Fibroblast of skin of left quadriceps (primary cell): Measurements from ENCODE around the gene SH3BP4.

Source experiments
- DNase-seq, 2 experiments: peaks; one replicate each; pipeline ENCODE4 v3.0.0-alpha.2; 2013; ENCODE audit warnings: low read depth in 2 of 2

The SH3BP4 gene

GRCh38 chr2:234998404-234999211, 46.8 kb downstream of the SH3BP4 start:
- DNase-seq, result no peak

- no peak for DNase-seq
These were observed 48.1 kb downstream of the SH3BP4 start for GRCh38 chr2:234999740-235000425.

DNA sequence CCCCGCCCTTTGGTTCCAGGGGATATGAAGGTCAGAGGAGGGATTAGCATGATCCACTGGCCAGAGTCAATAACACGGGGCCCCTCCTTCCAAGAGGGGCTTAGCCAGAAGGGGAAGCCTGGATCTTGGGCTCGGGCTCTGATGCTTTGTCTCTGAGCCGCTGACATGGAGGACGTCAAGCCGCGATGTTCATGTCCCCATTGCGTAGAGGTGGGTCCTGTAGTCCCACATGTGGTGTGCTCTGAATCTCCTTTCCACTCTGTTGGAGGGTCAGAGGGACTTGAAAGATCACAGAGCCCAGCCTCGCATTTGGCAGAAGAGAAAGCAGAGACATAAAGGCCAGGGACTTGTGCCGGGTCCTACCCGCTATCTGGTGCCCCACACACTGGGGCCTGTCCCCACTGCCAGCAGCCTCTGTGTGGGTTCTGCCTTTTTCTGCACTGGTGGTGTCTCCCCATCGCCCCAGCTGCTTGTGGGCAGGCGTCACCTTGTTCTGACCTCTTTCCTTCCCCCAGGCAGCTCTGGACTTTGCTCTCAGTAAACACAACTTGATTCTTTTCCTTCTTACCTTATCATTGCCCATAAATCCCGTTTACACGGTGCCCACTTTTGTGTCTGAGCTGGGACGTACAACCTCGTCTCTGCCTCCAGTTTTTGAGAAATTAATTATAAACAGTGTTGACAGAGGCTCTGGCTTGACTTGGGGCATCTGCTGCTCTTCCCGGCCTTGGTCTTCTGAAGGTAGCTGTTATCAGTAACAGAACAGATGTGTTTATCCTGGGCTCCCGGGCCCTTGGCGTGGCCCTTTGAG, 48.8 kb downstream of the SH3BP4 start:
- DNase-seq, result no peak

DNA sequence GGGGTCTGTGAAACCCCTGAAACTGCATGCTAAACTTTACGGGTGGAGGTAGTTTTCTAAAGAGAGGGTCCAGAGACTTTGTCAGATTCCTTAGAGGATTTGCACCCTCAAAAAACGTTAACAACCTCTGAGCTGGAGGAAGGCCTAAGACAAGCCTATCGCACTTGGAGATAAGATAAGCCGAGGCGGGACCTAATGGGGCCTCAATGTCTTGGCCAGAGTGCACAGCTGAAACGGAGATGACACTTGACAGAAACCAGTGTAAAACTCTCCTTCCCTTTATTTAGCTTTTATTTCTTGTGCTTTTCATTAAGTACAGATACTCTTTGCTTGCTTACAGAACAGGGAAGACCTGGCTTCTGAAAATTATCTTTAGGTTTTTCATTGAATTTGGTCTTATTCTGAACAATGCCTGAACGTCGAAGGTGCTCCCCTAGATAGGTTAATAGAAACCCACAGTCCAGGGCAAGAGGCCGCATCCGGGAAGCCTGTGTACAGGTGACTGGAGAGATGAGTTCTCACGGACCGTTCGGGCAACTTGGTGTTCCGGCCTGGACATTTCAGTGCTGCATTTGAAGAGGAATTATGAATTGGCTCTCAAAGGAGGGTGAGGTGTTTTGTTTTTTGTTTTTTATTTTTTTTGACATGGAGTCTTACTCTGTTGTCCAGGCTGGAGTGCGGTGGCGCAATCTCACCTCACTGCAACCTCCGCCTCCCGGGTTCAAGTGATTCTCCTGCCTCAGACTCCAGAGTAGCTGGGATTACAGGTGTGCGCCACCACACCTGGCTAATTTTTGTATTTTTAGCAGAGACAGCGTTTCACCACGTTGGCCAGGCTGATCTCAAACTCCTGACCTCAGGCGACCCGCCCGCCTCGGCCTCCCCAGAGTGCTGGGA, 49.7 kb downstream of the SH3BP4 start:
- DNase-seq, result no peak

DNA sequence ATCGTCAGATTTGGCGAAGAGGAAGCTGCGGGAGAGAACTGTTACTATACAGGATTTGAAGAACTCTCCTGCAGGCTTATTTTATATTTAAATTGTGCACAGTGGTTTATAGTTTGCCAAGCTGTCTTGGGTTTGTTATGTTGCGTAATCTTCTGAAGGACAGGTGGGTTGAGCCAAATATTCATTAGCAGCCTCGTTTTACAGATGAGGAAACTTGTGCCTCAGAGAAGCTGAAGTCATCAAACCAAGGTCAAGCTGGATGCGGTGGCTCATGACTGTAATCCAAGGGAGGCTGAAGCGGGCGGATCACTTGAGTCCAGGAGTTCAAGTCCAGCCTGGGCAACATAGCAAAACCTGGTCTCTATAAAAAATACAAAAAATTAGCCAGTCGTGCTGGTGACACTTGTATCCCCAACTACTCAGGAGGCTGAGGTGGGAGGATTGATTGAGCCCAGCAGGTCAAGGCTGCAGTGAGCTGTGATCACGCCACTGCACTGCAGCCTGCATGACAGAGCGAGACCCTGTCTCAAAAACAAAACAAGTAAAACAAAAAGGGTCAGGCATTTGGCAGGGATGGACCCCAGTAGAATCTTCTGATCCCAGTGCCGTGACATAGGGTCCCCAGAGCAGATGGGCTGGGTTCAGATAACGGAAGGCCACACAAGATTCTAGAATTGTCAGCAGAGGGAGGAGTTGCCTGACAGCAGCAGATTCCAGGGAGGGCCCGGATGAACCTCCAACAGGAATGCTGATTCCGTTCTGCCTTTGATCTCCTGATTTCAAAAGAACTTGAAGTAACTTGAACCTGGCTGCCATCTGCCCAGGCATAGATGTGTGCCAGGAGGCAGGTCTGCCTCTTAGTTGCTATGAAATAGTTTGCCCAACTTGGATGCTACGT, 50.6 kb downstream of the SH3BP4 start:
- no peak for DNase-seq

- DNase-seq, result no peak
These were observed 51.4 kb downstream of the SH3BP4 start for GRCh38 chr2:235003096-235003775.

GRCh38 chr2:235004329-235004903, 52.6 kb downstream of the SH3BP4 start:
- no peak for DNase-seq

DNA sequence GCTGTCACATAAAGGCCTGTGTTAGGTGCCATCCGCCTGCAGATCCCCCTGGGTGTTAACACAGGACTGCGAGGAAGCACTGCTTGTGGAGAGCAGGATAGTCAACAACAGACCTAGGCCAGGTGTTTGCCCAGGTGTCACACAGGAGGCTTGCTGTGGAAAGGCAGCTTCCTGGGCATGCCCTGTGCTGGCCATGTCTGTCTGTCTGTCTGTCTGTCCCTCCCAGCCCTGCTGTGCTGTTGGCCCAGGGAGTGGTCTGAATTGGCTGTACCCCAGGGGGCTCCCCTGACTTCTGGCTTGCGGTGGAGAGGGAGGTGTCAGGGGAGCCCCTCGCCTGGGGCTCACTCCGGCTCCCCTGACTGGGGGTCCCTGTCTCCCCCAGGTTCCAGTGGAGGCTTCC, 53.2 kb downstream of the SH3BP4 start:
- no peak for DNase-seq

DNA sequence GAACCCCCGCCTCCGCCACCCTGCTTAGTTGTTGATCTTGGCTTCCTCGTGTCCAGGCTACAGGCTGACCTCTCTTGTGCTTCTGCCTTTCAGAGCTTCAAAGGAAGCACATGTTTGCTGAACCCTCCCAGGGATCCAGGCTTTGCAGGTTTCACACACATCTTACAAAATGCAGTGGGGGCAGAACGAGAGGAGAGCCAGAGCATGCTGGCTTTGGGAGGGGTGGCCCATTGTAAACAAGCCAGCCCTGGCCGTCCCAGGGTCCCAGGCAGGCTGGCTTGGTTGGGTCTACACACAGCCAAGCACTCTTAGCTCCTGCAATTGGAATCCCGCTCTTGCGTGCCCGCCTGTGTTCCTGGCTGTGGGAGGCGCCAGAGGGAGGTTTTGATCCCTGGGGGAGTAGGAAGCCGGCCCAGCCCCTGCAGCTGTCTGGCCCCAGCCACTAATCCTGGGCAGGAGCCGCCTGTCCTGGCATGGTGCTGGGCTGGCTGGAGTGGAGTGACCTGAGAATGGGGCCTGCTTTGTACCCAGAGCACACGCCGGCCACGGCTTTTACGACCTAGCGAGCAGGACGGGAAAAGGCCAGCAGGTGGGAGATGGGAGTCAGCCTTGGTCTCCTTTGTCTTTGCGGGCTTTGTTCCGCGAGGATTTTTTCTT, 53.9 kb downstream of the SH3BP4 start:
- DNase-seq, result no peak

- no peak for DNase-seq
These were observed 54.6 kb downstream of the SH3BP4 start for GRCh38 chr2:235006461-235006860.

DNA sequence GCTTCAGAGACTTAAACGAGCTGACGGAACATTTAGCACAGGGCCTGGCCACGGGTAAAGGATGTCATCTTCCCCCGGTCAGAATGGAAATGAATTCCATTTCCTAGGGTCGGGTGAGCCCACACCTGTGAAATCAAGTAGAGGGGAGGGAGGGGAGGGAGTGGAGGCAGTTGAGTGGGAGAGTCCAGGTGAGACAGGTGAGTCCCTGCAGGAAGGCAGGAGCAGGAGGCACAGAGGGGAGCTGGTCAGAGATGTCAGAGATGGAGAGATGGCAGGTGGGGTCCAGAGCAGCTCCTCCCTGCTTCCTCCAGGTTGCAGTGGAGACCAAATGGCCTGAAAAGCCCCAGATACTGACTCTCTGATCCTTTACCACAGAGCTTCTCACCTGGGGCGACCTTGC, 55.2 kb downstream of the SH3BP4 start:
- no peak for DNase-seq

- no peak for DNase-seq
These were observed 56.0 kb downstream of the SH3BP4 start for GRCh38 chr2:235007664-235008457.

- no peak for DNase-seq
These were observed 56.8 kb downstream of the SH3BP4 start for GRCh38 chr2:235008584-235009044.

GRCh38 chr2:235009081-235009480, 57.3 kb downstream of the SH3BP4 start:
- no peak for DNase-seq

DNA sequence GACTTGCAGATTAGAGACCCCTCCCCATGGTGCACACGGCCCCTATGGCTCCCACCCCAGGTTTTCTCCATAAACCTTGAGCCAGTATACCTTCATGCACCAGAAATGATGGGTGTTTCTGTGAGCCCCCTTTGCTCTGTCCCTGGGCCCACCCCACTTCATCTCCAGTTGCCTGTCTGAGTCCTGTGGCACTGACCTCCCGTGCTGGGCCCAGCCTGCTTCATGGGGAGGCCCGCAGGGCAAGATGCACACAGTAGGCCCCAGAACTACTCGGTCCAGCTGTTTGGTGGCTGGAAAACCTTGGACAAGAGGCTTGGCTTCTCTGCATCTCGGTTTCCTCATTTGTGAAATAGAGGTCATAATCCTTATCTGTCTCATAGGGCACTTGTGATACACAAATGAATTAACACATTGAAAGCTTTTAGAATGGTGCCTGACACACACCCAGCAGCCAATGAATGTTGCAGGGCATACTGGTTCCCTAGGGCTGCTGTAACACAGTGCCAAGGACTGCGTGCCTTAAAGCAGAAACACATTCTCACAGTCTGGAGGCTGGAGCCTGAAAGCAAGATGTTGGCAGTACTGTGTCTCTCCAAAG, 58.4 kb downstream of the SH3BP4 start:
- DNase-seq, result no peak

DNA sequence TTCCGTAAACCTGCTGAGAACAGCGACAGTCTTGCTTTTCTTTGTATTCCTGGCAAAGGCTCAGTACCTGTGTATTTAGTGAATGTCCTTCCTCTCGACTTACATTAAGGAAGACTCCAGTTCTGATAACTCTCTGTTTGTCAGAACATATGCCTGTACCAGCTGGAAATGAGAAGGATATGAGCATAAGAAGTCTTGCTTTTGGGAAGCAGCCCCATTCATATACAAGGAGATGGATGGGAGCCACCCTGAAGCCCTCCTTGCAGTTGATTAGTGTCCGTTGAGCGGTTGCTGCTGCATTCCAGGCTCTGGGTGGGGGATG, 59.8 kb downstream of the SH3BP4 start:
- DNase-seq, result no peak

DNA sequence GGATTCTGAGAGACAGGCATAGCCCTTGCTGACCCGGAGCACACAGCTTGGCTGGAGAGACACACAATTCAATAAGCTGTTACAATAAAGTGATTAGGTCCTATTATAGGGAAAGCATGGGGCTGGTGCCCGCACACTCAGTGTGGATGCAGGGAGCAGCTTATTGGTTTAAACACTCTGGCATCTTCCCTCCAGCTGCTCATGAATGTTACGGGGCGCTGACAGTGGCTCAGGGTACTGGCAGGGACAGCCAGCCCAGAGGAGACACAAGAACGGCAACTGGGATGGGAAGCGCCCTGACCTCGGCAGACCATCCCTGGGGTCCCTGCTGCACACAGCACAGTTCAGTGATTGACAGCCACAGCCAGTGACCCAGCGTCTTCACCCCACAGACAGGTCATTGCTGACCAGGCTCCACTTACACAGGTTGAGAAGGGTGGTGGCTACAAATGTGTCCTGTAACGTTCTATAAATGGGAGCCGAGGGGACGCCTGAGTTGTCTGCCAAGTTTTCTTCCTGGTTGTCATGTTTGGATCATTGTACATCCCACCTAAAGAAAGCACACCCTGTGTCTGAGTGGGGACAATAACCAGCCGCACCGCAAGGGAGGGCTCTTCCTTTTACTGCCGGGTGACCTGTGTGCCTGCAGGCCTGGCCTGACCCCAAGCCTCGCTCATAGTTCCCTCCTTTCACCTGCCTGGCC, 60.3 kb downstream of the SH3BP4 start:
- DNase-seq, result no peak
